OCI-LY7 (cell line): ENCODE data around the gene NEB. TPM values are rescaled to one million over a fixed set of nuclear protein-coding genes. Genes with fewer than 3 reads are reported as not detected.

Experiments used
- BruUV-seq: library from RNA; stranded (reverse); fragments of 400-500 nt; replicated peaks from 2 replicates; lab custom pipeline; 2021; lab: Mats Ljungman, UMichigan
- CTCF ChIA-PET: fragments of 300-600 bp; sonication (Branson Sonifier 250); formaldehyde crosslinking; loops from one replicate; lab custom pipeline; 2022; ENCODE audit warnings: antibody characterized with exemption; ENCODE audit not compliant: unreplicated experiment; lab: Charles Lee
- POLR2A ChIA-PET: fragments of 300-600 bp; sonication (Branson Sonifier 250); formaldehyde crosslinking; loops from one replicate; lab custom pipeline; 2022; ENCODE audit warnings: antibody characterized with exemption; lab: Charles Lee
- DNase-seq: peaks from one replicate; pipeline ENCODE4 v3.0.0-alpha.2; 2015; ENCODE audit warnings: low spot score
- H2AFZ ChIP-seq: fragments of 200-600 bp; sonication (generic), shearing (Covaris generic); 2 replicates; pipeline ENCODE4 v1.6.1; 2014; ENCODE audit warnings: mild to moderate bottlenecking, antibody characterized with exemption, low read length, moderate library complexity
- H3K27ac ChIP-seq: fragments of 200-600 bp; sonication (generic); 2 replicates; pipeline ENCODE4 v1.5.1; 2014; ENCODE audit warnings: mixed run types, low read depth, mild to moderate bottlenecking, moderate library complexity, low read length, inconsistent platforms; ENCODE audit not compliant: poor library complexity, severe bottlenecking
- H3K36me3 ChIP-seq: fragments of 200-600 bp; sonication (generic); 2 replicates; pipeline ENCODE4 v1.6.1; 2014; ENCODE audit warnings: mild to moderate bottlenecking, antibody characterized with exemption, low read length, moderate library complexity, mixed read lengths; ENCODE audit not compliant: insufficient read depth
- H3K4me1 ChIP-seq: fragments of 200-600 bp; sonication (generic); 2 replicates; pipeline ENCODE4 v1.5.1; 2014; ENCODE audit warnings: mild to moderate bottlenecking, low read length; ENCODE audit not compliant: insufficient read depth, poor library complexity, severe bottlenecking
- H3K4me2 ChIP-seq: fragments of 200-600 bp; sonication (generic); 2 replicates; pipeline ENCODE4 v1.6.1; 2014; ENCODE audit warnings: mild to moderate bottlenecking, low read length
- H3K4me3 ChIP-seq: fragments of 200-600 bp; sonication (generic); 2 replicates; pipeline ENCODE4 v1.5.1; 2014; ENCODE audit warnings: mild to moderate bottlenecking, low read depth, low read length; ENCODE audit not compliant: poor library complexity, severe bottlenecking
- H3K79me2 ChIP-seq: fragments of 200-600 bp; sonication (generic); 2 replicates; pipeline ENCODE4 v1.6.1; 2016; ENCODE audit warnings: low read depth, mild to moderate bottlenecking, low read length, moderate library complexity, mixed read lengths; ENCODE audit not compliant: insufficient read depth
- H3K9me2 ChIP-seq: fragments of 200-600 bp; sonication (generic); 2 replicates; pipeline ENCODE4 v1.6.1; 2016; ENCODE audit warnings: mild to moderate bottlenecking, low read length, mixed read lengths; ENCODE audit not compliant: insufficient read depth
- H3K9me3 ChIP-seq: fragments of 200-600 bp; sonication (generic); 2 replicates; pipeline ENCODE4 v1.6.1; 2014; ENCODE audit warnings: mild to moderate bottlenecking, mixed run types, low read length, mixed read lengths
- H4K20me1 ChIP-seq: fragments of 200-600 bp; sonication (generic); 2 replicates; pipeline ENCODE4 v1.6.1; 2014; ENCODE audit warnings: mild to moderate bottlenecking, antibody characterized with exemption, low read length, moderate library complexity, mixed read lengths; ENCODE audit not compliant: insufficient read depth
- EZH2phosphoT487 ChIP-seq: fragments of 200-600 bp; sonication (generic); IDR thresholded peaks from 2 replicates; pipeline ENCODE4 v1.6.1; 2018; ENCODE audit warnings: low read depth, borderline replicate concordance, mild to moderate bottlenecking, mixed run types, antibody characterized with exemption, low read length, moderate library complexity, mixed read lengths
- intact Hi-C: fragments of 100-400 bp; cut with micrococcal nuclease; formaldehyde crosslinking; loops from one replicate; pipeline ENCODE4 v1.10.0; 2022; ENCODE audit not compliant: unreplicated experiment
- total RNA-seq, 2 experiments: library from RNA; depleted of rRNA in 1 of 2; stranded (reverse); fragments of >200 nt in 1 of 2; shearing (Covaris generic) in 1 of 2; gene quantifications; 2 replicates each; pipeline ENCODE4 v1.2.3, GENCODE V29; 2014 to 2022
- TF ChIP-seq, protein P1 (sequence below): fragments of 200-600 bp; sonication (generic); conservative IDR thresholded peaks from 2 replicates; pipeline ENCODE4 v1.5.1; 2014; ENCODE audit warnings: mild to moderate bottlenecking, antibody characterized with exemption, low read length, moderate library complexity, mixed read lengths

The NEB gene
- total RNA-seq, 2 experiments from 2014 or later: 0.04 to 0.38 TPM

DNA sequence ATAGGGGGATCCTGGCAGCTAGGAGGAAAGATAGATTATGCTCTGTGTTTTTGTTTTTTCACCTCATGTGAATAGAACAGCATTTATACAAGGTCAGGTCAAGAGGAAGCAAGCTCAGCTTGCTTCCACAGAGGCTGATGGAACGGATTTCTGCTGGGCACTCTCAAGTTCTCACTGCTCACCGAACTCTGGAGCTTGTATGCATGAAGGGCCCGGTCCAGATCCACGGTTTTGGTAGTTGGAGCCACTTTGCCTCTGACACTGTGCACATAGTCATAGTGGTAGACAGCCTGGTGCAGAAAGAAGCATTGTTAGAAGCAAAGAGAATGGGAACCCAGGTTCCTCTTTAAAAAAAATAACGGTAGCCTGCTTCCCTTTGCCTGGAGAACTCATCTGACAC is 182.7 kb downstream of the NEB start:
- no peak for DNase-seq
- POLR2A ChIA-PET: interaction anchor here (0.9 kb wide), 1 partner anchor 15 kb away, joined by 3 read pairs; no protein-coding TSS in a partner anchor
- no TSS peak for BruUV-seq
- Histone ChIP-seq H3K9me2 (no peaks in the 10 kb centered on the region), H2AFZ (no peak overlapping the region), H3K9me3 (no peaks in the 10 kb centered on the region), H3K4me1 (no peaks in the 10 kb centered on the region), H4K20me1 (no peaks in the 10 kb centered on the region), H3K4me2 (no peak overlapping the region), H3K4me3 (no peak overlapping the region), H3K27ac (no peak overlapping the region), H3K36me3 (no peaks in the 10 kb centered on the region), H3K79me2 (no peaks in the 10 kb centered on the region)
- TF ChIP-seq, protein P1, sequence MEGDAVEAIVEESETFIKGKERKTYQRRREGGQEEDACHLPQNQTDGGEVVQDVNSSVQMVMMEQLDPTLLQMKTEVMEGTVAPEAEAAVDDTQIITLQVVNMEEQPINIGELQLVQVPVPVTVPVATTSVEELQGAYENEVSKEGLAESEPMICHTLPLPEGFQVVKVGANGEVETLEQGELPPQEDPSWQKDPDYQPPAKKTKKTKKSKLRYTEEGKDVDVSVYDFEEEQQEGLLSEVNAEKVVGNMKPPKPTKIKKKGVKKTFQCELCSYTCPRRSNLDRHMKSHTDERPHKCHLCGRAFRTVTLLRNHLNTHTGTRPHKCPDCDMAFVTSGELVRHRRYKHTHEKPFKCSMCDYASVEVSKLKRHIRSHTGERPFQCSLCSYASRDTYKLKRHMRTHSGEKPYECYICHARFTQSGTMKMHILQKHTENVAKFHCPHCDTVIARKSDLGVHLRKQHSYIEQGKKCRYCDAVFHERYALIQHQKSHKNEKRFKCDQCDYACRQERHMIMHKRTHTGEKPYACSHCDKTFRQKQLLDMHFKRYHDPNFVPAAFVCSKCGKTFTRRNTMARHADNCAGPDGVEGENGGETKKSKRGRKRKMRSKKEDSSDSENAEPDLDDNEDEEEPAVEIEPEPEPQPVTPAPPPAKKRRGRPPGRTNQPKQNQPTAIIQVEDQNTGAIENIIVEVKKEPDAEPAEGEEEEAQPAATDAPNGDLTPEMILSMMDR: no peak
- no peak for TF ChIP-seq EZH2phosphoT487
- intact Hi-C loops: no loop called here
- CTCF ChIA-PET: no interaction called here

DNA sequence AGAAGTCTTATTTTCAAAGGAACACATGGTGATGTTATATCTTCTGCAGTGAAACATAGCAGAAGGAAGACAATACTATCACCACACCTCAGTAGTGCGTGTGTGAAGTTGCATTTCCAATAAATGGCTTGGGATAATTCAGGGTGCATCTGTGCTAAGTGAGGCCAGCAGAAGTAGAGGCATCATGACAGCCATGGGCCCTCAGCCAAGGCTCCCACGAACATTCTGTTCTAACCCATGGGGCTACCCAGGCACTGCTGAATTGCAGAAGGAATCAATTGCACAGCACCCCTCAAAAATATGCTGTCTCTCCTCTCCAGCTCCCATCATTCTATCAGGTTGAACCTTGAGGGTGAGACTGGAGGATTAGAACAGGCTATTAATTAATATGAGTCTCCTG is 185.1 kb downstream of the NEB start:
- no peak overlapping the region for H2AFZ ChIP-seq
- no peaks in the 10 kb centered on the region for H3K9me3 ChIP-seq
- BruUV-seq: no TSS peak
- ChIA-PET CTCF (interaction anchor here (0.9 kb wide), 1 partner anchor 22 kb away, joined by 3 read pairs; no protein-coding TSS in a partner anchor), POLR2A (interaction anchor here (0.6 kb wide), 1 partner anchor 9 kb away, joined by 3 read pairs; no protein-coding TSS in a partner anchor)
- H3K9me2 ChIP-seq: no peaks in the 10 kb centered on the region
- no peak for DNase-seq
- no peaks in the 10 kb centered on the region for H3K79me2 ChIP-seq
- H3K27ac ChIP-seq: no peak overlapping the region
- H3K4me2 ChIP-seq: no peak overlapping the region
- no peak for TF ChIP-seq EZH2phosphoT487
- TF ChIP-seq, protein P1: no peak
- no peaks in the 10 kb centered on the region for H3K4me1 ChIP-seq
- intact Hi-C loops: no loop called here
- H4K20me1 ChIP-seq: no peaks in the 10 kb centered on the region
- no peak overlapping the region for H3K4me3 ChIP-seq
- no peaks in the 10 kb centered on the region for H3K36me3 ChIP-seq

DNA sequence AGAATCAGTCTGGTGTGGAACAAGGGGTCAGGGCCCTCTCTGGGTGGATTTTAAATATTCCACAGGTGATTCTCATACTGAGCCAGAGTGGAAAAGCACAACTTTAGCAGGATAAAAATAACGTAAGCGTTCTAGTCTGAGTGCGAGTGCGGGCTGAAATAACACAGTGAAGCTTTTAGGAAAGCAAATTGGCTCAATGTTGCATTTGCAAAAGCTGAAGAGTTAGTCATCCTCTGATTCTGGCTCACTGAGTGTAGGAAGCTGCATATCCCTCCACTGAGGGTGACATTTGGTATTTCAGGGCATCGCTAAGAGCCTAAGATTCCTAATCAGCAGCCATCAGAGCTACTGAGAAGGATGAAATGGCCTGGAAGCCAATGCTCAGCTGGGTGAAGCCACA is 189.8 kb downstream of the NEB start:
- POLR2A ChIA-PET: no interaction called here
- CTCF ChIA-PET: no interaction called here
- H3K27ac ChIP-seq: no peak overlapping the region
- no peaks in the 10 kb centered on the region for H3K79me2 ChIP-seq
- H3K36me3 ChIP-seq: no peaks in the 10 kb centered on the region
- no peak for TF ChIP-seq EZH2phosphoT487
- TF ChIP-seq, protein P1: no peak
- no peaks in the 10 kb centered on the region for H3K4me1 ChIP-seq
- H3K4me3 ChIP-seq: no peak overlapping the region
- no peak overlapping the region for H3K4me2 ChIP-seq
- H3K9me2 ChIP-seq: no peaks in the 10 kb centered on the region
- no peaks in the 10 kb centered on the region for H3K9me3 ChIP-seq
- H2AFZ ChIP-seq: no peak overlapping the region
- intact Hi-C loops: no loop called here
- DNase-seq: no peak
- H4K20me1 ChIP-seq: no peaks in the 10 kb centered on the region
- BruUV-seq: no TSS peak
